Tongue (tissue), 2 donors: ENCODE results near the gene KARS1. TPM values are rescaled to one million over a fixed set of nuclear protein-coding genes. Genes with fewer than 3 reads are reported as not detected.

Experiments
- DNase-seq: peaks from one replicate; pipeline ENCODE4 v3.0.0-alpha.2; 2015
- total RNA-seq: library from RNA; depleted of rRNA; stranded (reverse); fragments of >200 nt; gene quantifications from one replicate; pipeline ENCODE4 v1.2.3, GENCODE V29; 2014

The KARS1 gene
- total RNA-seq, 1 donor from 2014 or later: 118 TPM

GRCh38 chr16:75579281-75579834 lies 68.1 kb downstream of the KARS1 start:
- no peak for DNase-seq

GRCh38 chr16:75578725-75579124 lies 68.7 kb downstream of the KARS1 start:
- DNase-seq: no peak

GRCh38 chr16:75578212-75578611 lies 69.3 kb downstream of the KARS1 start:
- DNase-seq: no peak

Other genes with a start within 250 kb of the KARS1 start
- 66.5 TPM for gene CFDP1, start 214.2 kb downstream of the KARS1 start, total RNA-seq
- 27.3 TPM for gene TMEM170A, start 183.0 kb downstream of the KARS1 start, total RNA-seq
- 2.1 TPM for gene CHST6, start 152.2 kb downstream of the KARS1 start, total RNA-seq
- gene CHST5, start 111.6 kb downstream of the KARS1 start, total RNA-seq: not detected
- gene TMEM231, start 91.4 kb downstream of the KARS1 start, total RNA-seq: 8.0 TPM
- gene GABARAPL2, start 81.3 kb downstream of the KARS1 start, total RNA-seq: 97.4 TPM
- 47.7 TPM for gene ADAT1, start 24.4 kb downstream of the KARS1 start, total RNA-seq
- gene TERF2IP, start 108 bp upstream of the KARS1 start, total RNA-seq: 82.0 TPM
- not detected for gene CPHXL2, start 29.3 kb upstream of the KARS1 start, total RNA-seq
- gene DUXB, start 53.8 kb upstream of the KARS1 start, total RNA-seq: not detected
- not detected for gene CPHXL, start 78.8 kb upstream of the KARS1 start, total RNA-seq